Measurements from ENCODE around the gene LAMB3.

GRCh38 chr1:209617047-209617673 is 35.1 kb downstream of the LAMB3 start:
- TF ChIP-seq ZBTB33 (IDR thresholded peaks at IDR 0.05; ENCODE audit: borderline replicate concordance, low read depth) = no peak
- TF ChIP-seq CTCF (IDR thresholded peaks at IDR 0.05) = no peak
- TF ChIP-seq POLR2AphosphoS5 (IDR thresholded peaks at IDR 0.05; ENCODE audit: low read depth, low read length) = no peak
- TF ChIP-seq RAD21 (IDR thresholded peaks at IDR 0.05; ENCODE audit: low read length) = no peak
- no peak for TF ChIP-seq USF2 (IDR thresholded peaks at IDR 0.05; ENCODE audit: borderline replicate concordance, low read depth, low read length)
- TF ChIP-seq SMC3 (IDR thresholded peaks at IDR 0.05; ENCODE audit: low read depth, low read length) = no peak
- TF ChIP-seq TEAD4 (IDR thresholded peaks at IDR 0.05; ENCODE audit: borderline replicate concordance, insufficient read depth) = no peak
- no peak for TF ChIP-seq EP300 (IDR thresholded peaks at IDR 0.05; ENCODE audit: borderline replicate concordance in 1 of 2, low read depth in 1 of 2, low read length in 1 of 2)
- TF ChIP-seq YY1 (IDR thresholded peaks at IDR 0.05; ENCODE audit: low read depth) = no peak
- no peak for TF ChIP-seq MAX (IDR thresholded peaks at IDR 0.05; ENCODE audit: low read depth)
